Hepatocyte (in vitro differentiated cells): ENCODE measurements around the gene EGFL7. TPM values are rescaled to one million over a fixed set of nuclear protein-coding genes. Genes with fewer than 3 reads are reported as not detected.

Experiments
- DNase-seq: peaks from one replicate; pipeline ENCODE4 v3.0.0-alpha.2; 2016; ENCODE audit warnings: low spot score
- H2AFZ ChIP-seq: fragments of 200-600 bp; sonication (generic); 2 replicates; pipeline ENCODE4 v1.6.0; 2016; ENCODE audit warnings: antibody characterized with exemption, mild to moderate bottlenecking
- H3K27ac ChIP-seq: fragments of 200-600 bp; sonication (generic); 2 replicates; pipeline ENCODE4 v1.5.1; 2016; ENCODE audit warnings: mild to moderate bottlenecking
- H3K27me3 ChIP-seq: fragments of 200-600 bp; sonication (generic); 2 replicates; pipeline ENCODE4 v1.6.1; 2016
- H3K36me3 ChIP-seq: fragments of 200-600 bp; sonication (generic); replicated peaks from 2 replicates; pipeline ENCODE4 v1.5.1; 2016; ENCODE audit warnings: low read depth; ENCODE audit not compliant: insufficient read depth
- H3K4me1 ChIP-seq: fragments of 200-600 bp; sonication (generic); 2 replicates; pipeline ENCODE4 v1.5.1; 2016; ENCODE audit warnings: mild to moderate bottlenecking, moderate library complexity; ENCODE audit not compliant: insufficient read depth
- H3K4me2 ChIP-seq: fragments of 200-600 bp; sonication (generic); 2 replicates; pipeline ENCODE4 v1.6.0; 2016
- H3K4me3 ChIP-seq: fragments of 200-600 bp; sonication (generic); 2 replicates; pipeline ENCODE4 v1.5.1; 2016; ENCODE audit warnings: mild to moderate bottlenecking
- H3K79me2 ChIP-seq: fragments of 200-600 bp; sonication (generic); 2 replicates; pipeline ENCODE4 v1.6.0; 2017; ENCODE audit warnings: mild to moderate bottlenecking
- H3K9me2 ChIP-seq: fragments of 200-600 bp; sonication (generic); replicated peaks from 2 replicates; pipeline ENCODE4 v1.6.0; 2017; ENCODE audit warnings: mild to moderate bottlenecking; ENCODE audit not compliant: insufficient read depth
- H3K9me3 ChIP-seq: fragments of 200-600 bp; sonication (generic); 2 replicates; pipeline ENCODE4 v1.5.1; 2016; ENCODE audit warnings: low read depth, mild to moderate bottlenecking
- H4K20me1 ChIP-seq: fragments of 200-600 bp; sonication (generic); 2 replicates; pipeline ENCODE4 v1.6.0; 2016; ENCODE audit warnings: mild to moderate bottlenecking; ENCODE audit not compliant: insufficient read depth, poor library complexity, severe bottlenecking
- CTCF ChIP-seq: fragments of 200-600 bp; sonication (generic); IDR thresholded peaks from 2 replicates; pipeline ENCODE4 v1.5.1; 2016; ENCODE audit warnings: antibody characterized with exemption, mild to moderate bottlenecking; ENCODE audit not compliant: poor library complexity
- EZH2 ChIP-seq: fragments of 200-600 bp; sonication (generic); IDR thresholded peaks from 2 replicates; pipeline ENCODE4 v1.6.1; 2016; ENCODE audit warnings: antibody characterized with exemption, mild to moderate bottlenecking, borderline replicate concordance
- EZH2phosphoT487 ChIP-seq: fragments of 200-600 bp; sonication (generic); IDR thresholded peaks from one replicate; pipeline ENCODE4 v1.6.1; 2018; ENCODE audit warnings: antibody characterized with exemption, mild to moderate bottlenecking, low read depth, moderate library complexity; ENCODE audit not compliant: unreplicated experiment, severe bottlenecking
- WGBS: methylation state at CpG from one replicate; pipeline ENCODE4 v1.1.6; 2016; ENCODE audit warnings: low lambda C conversion rate; ENCODE audit errors: missing lambda C conversion rate; 5-methylcytosine and 5-hydroxymethylcytosine counted together
- polyA plus RNA-seq: library from polyadenylated mRNA; unstranded; fragments of >200 nt; fragmentation: Nextera tagmentation; extraction: Ambion mirVana; gene quantifications from 2 replicates; pipeline ENCODE4 v1.2.1, GENCODE V29; 2016
- total RNA-seq: library from RNA; depleted of rRNA; stranded (reverse); fragments of >200 nt; gene quantifications from 2 replicates; pipeline ENCODE4 v1.2.3, GENCODE V29; 2014

Gene EGFL7
- total and polyA plus RNA-seq, 2 experiments from 2014 or later: 50.0 to 82.5 TPM

- Histone ChIP-seq H3K4me3 (no peak overlapping the region), H3K27ac (no peak overlapping the region), H3K36me3 (no peaks in the 10 kb centered on the region), H3K4me2 (no peak overlapping the region), H3K27me3 (no peaks in the 10 kb centered on the region), H3K79me2 (peaks cover 66% of the 10 kb centered on the region), H3K9me2 (no peaks in the 10 kb centered on the region), H3K9me3 (no peaks in the 10 kb centered on the region), H4K20me1 (peaks cover 33% of the 10 kb centered on the region), H3K4me1 (peaks cover 14% of the 10 kb centered on the region), H2AFZ (no peak overlapping the region)
- 71% methylated on average over 22 of the region's 22 CpGs for WGBS
- TF ChIP-seq EZH2phosphoT487 (no peak), EZH2 (no peak), CTCF (no peak)
- DNase-seq: no peak
These were observed 16.8 kb downstream of the EGFL7 start for GRCh38 chr9:136679431-136679941.

- 94% methylated on average over 17 of the region's 17 CpGs for WGBS
- Histone ChIP-seq H3K4me2 (no peak overlapping the region), H3K27me3 (no peaks in the 10 kb centered on the region), H2AFZ (no peak overlapping the region), H3K4me1 (peaks cover 19% of the 10 kb centered on the region), H3K4me3 (no peak overlapping the region), H3K9me3 (no peaks in the 10 kb centered on the region), H3K36me3 (no peaks in the 10 kb centered on the region), H4K20me1 (peaks cover 47% of the 10 kb centered on the region), H3K79me2 (peaks cover 82% of the 10 kb centered on the region), H3K9me2 (no peaks in the 10 kb centered on the region), H3K27ac (no peak overlapping the region)
- no peak for TF ChIP-seq EZH2phosphoT487
- no peak for TF ChIP-seq CTCF
- no peak for TF ChIP-seq EZH2
- no peak for DNase-seq
These were observed 18.3 kb downstream of the EGFL7 start for GRCh38 chr9:136681029-136681428.

- Histone ChIP-seq H3K27ac (no peak overlapping the region), H3K4me3 (no peak overlapping the region), H4K20me1 (peaks cover 49% of the 10 kb centered on the region), H3K4me2 (no peak overlapping the region), H3K27me3 (no peaks in the 10 kb centered on the region), H3K4me1 (peaks cover 20% of the 10 kb centered on the region), H3K36me3 (no peaks in the 10 kb centered on the region), H3K9me2 (no peaks in the 10 kb centered on the region), H3K79me2 (peaks cover 90% of the 10 kb centered on the region), H2AFZ (no peak overlapping the region), H3K9me3 (no peaks in the 10 kb centered on the region)
- TF ChIP-seq CTCF (no peak), EZH2 (no peak), EZH2phosphoT487 (no peak)
- WGBS: 91% methylated on average over 20 of the region's 20 CpGs
- DNase-seq: no peak
These were observed 19.4 kb downstream of the EGFL7 start for GRCh38 chr9:136681945-136682699.
